ENCODE measurements around the gene JAKMIP1. TPM values are rescaled to one million over a fixed set of nuclear protein-coding genes. Genes with fewer than 3 reads are reported as not detected.

The JAKMIP1 gene
- total and polyA plus RNA-seq, 2 donors (not counting 1 experiment from before 2014, with no cell fraction given): 0.49 to 1.0 TPM

- Mint-ChIP-seq H3K27ac (no peak overlapping the region), H3K4me3 (no peak overlapping the region), H3K4me1 (no peaks in the 10 kb centered on the region), H3K27me3 (peaks cover 39% of the 10 kb centered on the region), H3K9me3 (ENCODE audit: insufficient read depth) (no peaks in the 10 kb centered on the region)
- TF ChIP-seq EZH2 (IDR thresholded peaks at IDR 0.05; ENCODE audit: borderline replicate concordance, insufficient read depth, low read depth, low read length, poor library complexity, severe bottlenecking): no peak
- TF ChIP-seq CTCF (IDR thresholded peaks at IDR 0.05): no peak
- no peaks in the 10 kb centered on the region for H3K4me1 ChIP-seq (ENCODE audit: control insufficient read depth in 2 of 2, insufficient read depth in 2 of 2, low read length in 2 of 2)
- CTCF ChIA-PET: interaction anchor here (1.1 kb wide), 1 partner anchor 13 kb away, joined by 5 read pairs; no protein-coding TSS in a partner anchor
- H3K36me3 ChIP-seq (replicated peaks in 1 of 2; ENCODE audit: control extremely low read depth in 1 of 2, control insufficient read depth in 1 of 2, extremely low read depth in 1 of 2, insufficient read depth in 2 of 2, low read length in 1 of 2): no peaks in the 10 kb centered on the region
- H3K27ac ChIP-seq (ENCODE audit: low read length in 2 of 2): no peak overlapping the region
- intact Hi-C loops (cut with micrococcal nuclease): no loop called here
- H3K9ac ChIP-seq (ENCODE audit: low read length): no peak overlapping the region
- no peak for DNase-seq
- no peak overlapping the region for H3K4me3 ChIP-seq (ENCODE audit: control extremely low read depth in 1 of 5, extremely low read depth in 1 of 5, insufficient read depth in 1 of 5, low read depth in 2 of 5, low read length in 4 of 5)
- POLR2A ChIA-PET: no interaction called here
- peaks cover 0 to 4% (median 0%) of the 10 kb centered on the region in 4 experiments for H3K27me3 ChIP-seq (replicated peaks in 1 of 4; ENCODE audit: control extremely low read depth in 1 of 4, control insufficient read depth in 3 of 4, insufficient read depth in 4 of 4, low read length in 3 of 4)
- H3K4me2 ChIP-seq (replicated peaks; ENCODE audit: low read depth, low read length, poor library complexity, severe bottlenecking): no peak overlapping the region
- WGBS (ENCODE audit: insufficient coverage): 70% methylated on average over 2 of the region's 3 CpGs
- no peak for ATAC-seq (ENCODE audit: low read depth)
- no peaks in the 10 kb centered on the region for H4K20me1 ChIP-seq (ENCODE audit: control insufficient read depth, insufficient read depth, low read length, poor library complexity, severe bottlenecking)
- H3K79me2 ChIP-seq (ENCODE audit: control insufficient read depth, insufficient read depth, low read length): no peaks in the 10 kb centered on the region
- no peaks in the 10 kb centered on the region for H3K9me3 ChIP-seq (ENCODE audit: control extremely low read depth in 1 of 3, control insufficient read depth in 2 of 3, insufficient read depth in 1 of 3, low read length in 2 of 3)
- no peak overlapping the region for H2AFZ ChIP-seq (ENCODE audit: insufficient read depth, low read depth, low read length, poor library complexity, severe bottlenecking)
These were observed 189.6 kb downstream of the JAKMIP1 start for GRCh38 chr4:6010789-6011188.

- H3K9me3 Mint-ChIP-seq (ENCODE audit: insufficient read depth): no peaks in the 10 kb centered on the region
- DNase-seq (no peak), ATAC-seq (ENCODE audit: low read depth) (no peak)
- no peak overlapping the region for H3K4me3 ChIP-seq (ENCODE audit: control extremely low read depth in 1 of 5, extremely low read depth in 1 of 5, insufficient read depth in 1 of 5, low read depth in 2 of 5, low read length in 4 of 5)
- H2AFZ ChIP-seq (ENCODE audit: insufficient read depth, low read depth, low read length, poor library complexity, severe bottlenecking): no peak overlapping the region
- H3K36me3 ChIP-seq (replicated peaks in 1 of 2; ENCODE audit: control extremely low read depth in 1 of 2, control insufficient read depth in 1 of 2, extremely low read depth in 1 of 2, insufficient read depth in 2 of 2, low read length in 1 of 2): no peaks in the 10 kb centered on the region
- no peak overlapping the region for H3K4me3 Mint-ChIP-seq
- H3K27ac ChIP-seq (ENCODE audit: low read length in 2 of 2): no peak overlapping the region
- no peaks in the 10 kb centered on the region for H3K79me2 ChIP-seq (ENCODE audit: control insufficient read depth, insufficient read depth, low read length)
- POLR2A ChIA-PET: no interaction called here
- peaks cover 39% of the 10 kb centered on the region for H3K27me3 Mint-ChIP-seq
- H3K27me3 ChIP-seq (replicated peaks in 1 of 4; ENCODE audit: control extremely low read depth in 1 of 4, control insufficient read depth in 3 of 4, insufficient read depth in 4 of 4, low read length in 3 of 4): peaks cover 0 to 4% (median 0%) of the 10 kb centered on the region in 4 experiments
- intact Hi-C loops (cut with micrococcal nuclease): no loop called here
- H3K4me2 ChIP-seq (replicated peaks; ENCODE audit: low read depth, low read length, poor library complexity, severe bottlenecking): no peak overlapping the region
- no peaks in the 10 kb centered on the region for H4K20me1 ChIP-seq (ENCODE audit: control insufficient read depth, insufficient read depth, low read length, poor library complexity, severe bottlenecking)
- CTCF ChIA-PET: no interaction called here
- TF ChIP-seq EZH2 (IDR thresholded peaks at IDR 0.05; ENCODE audit: borderline replicate concordance, insufficient read depth, low read depth, low read length, poor library complexity, severe bottlenecking) (no peak), CTCF (IDR thresholded peaks at IDR 0.05) (no peak)
- no peak overlapping the region for H3K9ac ChIP-seq (ENCODE audit: low read length)
- 71% methylated on average over 8 of the region's 8 CpGs for WGBS (ENCODE audit: insufficient coverage)
- peaks cover 0 to 3% (median 0%) of the 10 kb centered on the region in 3 donors for H3K9me3 ChIP-seq (ENCODE audit: control extremely low read depth in 1 of 3, control insufficient read depth in 2 of 3, insufficient read depth in 1 of 3, low read length in 2 of 3)
- no peak overlapping the region for H3K27ac Mint-ChIP-seq
- no peaks in the 10 kb centered on the region for H3K4me1 ChIP-seq (ENCODE audit: control insufficient read depth in 2 of 2, insufficient read depth in 2 of 2, low read length in 2 of 2)
- H3K4me1 Mint-ChIP-seq: no peaks in the 10 kb centered on the region
These were observed 190.9 kb downstream of the JAKMIP1 start for GRCh38 chr4:6009452-6009851.
